ENCODE results near the gene SGMS1.
"Not testable (repeated sequence)": the region's sequence is repeated elsewhere in the genome, so short reads cannot be mapped to it uniquely, and the experiment has no call there.

Gene SGMS1

DNA sequence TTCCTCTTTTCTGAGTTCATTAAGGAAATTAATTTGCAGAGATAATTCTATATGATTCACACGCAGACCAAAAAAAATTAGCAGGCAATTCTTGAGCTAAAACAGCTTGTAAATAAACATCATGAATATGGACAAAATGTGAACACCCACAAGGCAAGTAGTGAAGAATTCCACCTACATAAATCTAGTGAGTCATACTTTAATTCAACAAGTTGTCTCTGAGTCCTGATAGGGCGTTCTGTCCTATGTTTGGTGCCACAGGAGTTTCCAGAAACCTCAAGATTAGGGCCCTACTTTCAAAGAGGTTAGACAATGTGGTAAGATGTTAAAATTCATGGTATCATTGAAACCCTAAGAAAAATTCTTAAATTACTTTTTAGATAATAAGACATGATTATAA, 122.3 kb downstream of the SGMS1 start:
- DNase-seq, result no peak

DNA sequence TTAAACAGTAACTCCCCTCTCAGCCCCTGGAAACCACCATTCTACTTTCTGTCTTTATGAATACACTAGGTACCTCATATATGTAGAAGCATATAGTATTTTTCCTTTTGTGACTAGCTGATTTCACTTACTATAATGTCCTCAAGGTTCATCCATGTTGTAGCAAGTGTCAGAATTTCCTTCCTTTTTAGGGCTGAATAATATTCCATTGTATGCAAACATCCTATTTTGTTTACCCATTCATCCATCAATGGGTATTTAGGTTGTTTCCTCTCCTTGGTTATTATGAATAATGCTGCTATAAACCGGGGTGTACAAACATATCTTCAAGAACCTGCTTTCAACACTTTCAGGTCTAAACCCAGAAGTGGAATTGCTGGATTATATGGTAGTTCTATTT, 125.3 kb downstream of the SGMS1 start:
- DNase-seq, result no peak

DNA sequence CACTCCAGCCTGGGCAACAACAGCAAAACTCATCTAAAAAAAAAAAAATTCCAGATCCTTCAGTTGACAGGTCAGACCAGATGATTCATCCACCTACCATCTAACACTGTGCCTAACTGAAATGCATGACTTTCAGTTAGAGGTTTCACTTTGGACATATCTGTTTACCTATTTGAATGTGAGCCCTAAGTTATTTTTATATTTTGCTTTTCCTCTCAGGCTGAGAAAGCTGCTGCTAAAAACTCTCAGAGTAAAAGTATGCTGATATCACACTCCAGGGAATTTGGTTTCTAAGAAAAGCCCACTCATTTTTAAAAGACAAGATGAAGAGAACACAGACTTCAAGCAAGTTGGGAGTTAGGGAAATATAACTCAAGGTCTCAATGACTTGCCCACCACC, 126.0 kb downstream of the SGMS1 start:
- DNase-seq, result no peak

DNA sequence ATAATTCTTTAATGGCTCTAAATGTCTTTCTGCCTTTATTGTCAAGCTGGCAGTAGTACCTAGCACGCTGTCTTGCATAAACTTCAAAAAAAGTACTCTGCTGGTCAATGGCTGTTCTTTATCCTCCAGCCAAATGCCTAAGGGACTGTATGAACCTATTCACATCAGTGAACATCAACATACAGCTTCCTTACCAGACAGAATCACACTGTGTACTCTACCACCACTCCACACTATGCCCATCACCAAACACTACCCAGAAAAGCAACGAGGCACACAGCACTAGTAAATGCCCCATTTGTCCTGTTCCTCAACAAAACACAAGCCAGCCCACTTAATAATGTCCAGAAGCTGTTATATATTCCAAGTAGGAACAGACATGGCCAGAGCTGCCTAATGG, 127.5 kb downstream of the SGMS1 start:
- no peak for DNase-seq

DNA sequence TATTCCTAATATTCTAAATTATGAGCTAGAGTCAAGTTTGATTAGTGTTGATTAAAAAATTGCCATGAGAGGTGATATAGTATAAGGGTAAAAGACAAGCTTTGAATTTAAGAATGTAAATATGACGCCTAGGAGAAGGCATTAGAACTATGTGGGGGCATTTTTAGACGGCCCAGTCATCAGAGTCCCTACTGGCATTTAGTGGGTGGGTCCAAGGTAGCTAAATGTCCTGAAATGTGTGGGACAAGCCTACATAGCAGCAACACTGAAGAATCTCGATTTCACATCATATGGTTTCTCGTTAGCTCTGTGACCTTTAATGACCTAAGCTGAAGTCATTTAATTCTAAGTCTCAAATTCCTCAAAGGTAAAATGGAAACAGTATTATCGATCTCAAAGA, 133.5 kb downstream of the SGMS1 start:
- DNase-seq, result no peak

DNA sequence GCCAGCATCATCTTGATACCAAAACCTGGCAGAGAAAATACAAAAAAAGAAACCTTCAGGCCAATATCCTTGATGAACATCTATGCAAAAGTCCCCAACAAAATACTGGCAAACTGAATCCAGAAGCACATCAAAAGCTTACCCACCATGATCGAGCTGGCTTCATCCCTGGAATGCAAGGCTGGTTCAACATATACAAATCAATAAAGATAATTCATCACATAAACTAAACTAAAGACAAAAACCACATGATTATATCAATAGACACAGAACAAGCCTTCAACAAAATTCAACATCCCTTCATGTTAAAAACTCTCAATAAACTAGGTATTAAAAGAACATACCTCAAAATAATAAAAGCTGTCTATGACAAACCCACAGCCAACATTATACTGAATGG, 139.2 kb downstream of the SGMS1 start:
- DNase-seq, result not testable (repeated sequence)

DNA sequence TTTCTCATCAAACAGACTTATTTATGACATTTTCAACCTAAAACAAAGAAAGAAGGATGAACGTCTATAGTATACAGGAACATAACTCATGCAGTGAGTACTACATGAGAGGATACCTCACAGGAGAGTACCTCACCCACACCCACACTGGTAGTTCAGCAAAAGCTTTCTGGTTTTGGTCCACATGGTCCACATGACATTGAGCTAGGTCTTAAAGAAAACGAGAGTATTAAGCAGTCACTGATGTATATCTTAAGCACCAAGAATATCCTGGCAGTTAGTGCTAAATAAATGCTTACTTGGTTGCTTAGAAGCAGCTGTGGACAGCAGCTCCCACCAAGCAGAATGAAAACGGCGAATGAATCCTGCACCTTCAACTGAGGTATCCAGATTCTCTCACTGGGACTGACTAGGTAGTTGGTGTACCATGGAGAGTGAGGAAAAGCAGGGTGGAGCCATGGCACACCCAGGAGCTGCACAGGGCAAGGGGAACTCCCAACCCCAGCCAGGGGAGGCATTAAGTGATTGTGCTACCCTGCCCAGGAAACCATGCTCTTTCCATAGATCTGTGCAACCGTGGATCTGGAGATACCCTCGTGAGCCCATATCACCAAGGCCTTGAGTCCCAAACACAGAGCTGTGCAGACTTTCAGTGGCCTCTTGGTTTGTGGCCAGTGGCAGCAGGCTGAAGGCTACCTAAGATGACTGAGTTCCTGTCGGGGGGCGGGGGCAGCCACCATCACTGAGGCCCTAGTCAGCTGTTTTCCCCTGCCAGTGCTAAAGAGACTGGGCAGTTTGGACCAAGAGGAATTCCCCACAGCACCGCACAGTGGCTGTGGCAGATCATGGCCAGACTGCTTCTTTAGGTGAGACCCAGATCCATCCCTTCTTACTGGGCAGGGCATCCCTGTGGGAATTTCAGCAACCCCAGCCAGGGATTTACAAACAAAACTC, 143.4 kb downstream of the SGMS1 start:
- DNase-seq, result no peak

DNA sequence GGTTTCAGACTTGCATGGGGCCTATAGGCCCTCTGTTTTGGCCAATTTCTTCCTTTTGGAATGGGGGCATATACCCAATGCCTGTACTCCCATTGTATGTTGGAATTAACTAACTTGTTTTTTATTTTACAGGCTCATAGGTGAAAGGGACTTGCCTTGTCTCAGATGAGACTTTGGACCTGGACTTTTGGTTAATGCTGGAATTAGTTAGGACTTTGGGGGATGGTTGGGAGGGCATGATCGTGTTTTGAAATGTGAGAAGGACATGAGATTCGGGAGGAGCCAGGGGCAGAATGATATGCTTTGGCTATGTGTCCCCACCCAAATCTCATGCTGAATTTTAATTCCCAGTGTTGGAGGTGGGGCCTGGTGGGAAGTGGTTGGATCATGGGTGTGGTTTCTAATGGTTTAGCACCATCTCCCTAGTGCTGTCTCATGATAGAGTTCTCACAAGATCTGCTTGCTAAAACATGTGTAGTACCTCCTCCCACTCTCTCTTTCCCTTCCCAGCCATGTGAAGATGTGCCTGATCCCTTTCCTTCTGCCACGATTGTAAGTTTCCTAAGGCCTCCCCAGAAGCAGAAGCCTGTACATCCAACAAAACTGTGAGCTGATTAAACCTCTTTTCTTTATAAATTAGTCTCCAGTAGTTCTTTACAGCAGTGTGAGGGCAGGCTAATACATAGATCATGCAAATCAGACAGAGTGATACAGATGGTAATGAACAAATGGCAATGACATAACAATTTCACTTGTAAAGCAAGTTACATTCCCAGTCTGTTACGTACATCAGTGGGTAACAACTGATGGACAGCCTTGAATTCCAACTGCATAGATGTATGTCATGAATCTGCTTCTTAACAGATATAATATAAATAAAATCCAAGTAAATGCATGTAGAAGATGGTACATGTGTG, 146.2 kb downstream of the SGMS1 start:
- DNase-seq, result no peak

DNA sequence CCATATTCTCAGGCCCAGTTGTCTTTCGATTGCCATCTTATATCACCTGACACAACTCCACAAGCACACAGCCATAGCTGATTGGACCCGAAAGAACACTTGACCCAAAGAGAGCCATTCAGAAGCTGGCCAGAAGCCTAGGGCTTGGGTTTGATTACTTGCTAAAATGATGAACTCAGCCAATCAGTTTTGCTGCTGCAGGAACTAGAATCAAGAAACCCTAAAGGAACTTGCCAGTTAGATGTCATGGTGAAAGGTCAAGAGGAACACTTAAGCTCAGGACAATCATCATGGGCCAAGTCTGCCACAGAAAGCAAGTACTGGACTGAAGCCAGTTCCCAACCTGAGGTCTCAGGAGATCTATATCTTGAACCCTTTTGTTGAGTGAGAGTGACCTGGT, 150.0 kb downstream of the SGMS1 start:
- DNase-seq, result no peak

DNA sequence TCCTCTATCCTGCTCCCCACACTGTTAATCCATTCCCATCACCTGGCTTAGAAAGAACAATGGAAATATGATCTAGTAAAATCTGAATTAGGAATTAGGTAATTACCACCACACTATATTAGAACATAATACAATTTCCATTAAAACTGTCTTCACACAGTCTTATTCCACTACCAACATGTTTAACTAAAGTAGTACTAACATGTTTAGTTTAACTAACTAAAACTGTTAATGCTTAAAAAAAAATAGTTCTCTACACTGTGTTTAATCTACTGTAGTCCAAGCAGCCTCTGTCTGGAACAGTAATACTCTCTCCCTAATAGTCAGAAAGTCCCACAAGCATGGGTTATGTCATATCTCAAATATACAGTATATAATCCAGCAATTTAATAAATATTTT, 150.8 kb downstream of the SGMS1 start:
- DNase-seq, result no peak

DNA sequence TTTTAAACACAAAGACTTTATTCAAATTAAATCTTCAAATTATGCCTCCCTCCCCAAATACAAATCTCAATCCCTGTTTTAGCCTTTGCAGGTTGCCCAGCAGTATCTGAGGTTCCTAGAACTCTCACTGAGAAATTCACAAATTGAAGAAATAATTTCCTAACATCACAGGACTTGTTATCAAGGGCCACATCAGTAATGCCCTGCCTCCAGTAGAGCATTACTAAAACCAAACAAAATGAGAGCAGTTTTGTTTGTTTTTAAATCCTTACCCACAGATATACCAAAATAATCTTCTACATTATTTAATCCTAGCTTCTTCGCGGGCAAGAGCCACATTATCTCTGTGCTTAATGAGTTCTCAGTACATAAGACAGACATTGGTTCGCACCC, 152.2 kb downstream of the SGMS1 start:
- no peak for DNase-seq

DNA sequence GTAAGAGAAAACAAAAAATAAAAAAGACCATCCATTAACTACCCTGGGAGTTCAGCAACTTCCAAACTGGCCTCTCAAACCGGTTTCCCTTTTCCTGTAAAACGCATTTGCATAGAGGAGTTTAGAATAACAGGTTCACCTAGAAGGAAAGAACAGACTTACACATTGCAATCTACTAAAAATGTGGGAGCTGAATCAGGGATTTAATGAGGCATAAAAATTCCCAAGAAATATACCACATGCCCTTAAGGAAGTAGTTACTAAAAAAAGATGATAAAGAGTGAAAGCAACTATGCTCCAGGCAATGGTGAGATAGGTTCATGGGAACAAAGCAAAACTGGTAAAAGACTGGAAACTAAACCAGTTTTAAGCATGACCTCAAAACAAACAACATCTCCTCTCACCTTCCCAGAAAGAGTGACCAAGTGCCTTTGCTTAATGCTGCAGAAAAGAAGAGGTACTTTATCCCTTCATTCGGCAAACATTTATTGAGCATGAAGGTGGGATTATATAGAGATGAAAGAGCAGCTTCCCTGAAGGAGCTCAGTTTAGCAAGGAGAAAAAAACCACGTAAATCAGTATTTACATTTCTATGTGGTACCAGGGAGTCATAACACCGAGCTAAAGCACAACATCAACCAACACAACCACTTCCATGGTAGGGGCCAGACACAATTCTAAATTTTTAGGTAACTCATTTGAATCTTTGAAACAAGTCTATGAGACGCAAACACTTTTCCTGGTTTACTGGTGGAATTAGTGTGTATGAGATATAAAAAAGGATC, 152.8 kb downstream of the SGMS1 start:
- DNase-seq, result no peak

DNA sequence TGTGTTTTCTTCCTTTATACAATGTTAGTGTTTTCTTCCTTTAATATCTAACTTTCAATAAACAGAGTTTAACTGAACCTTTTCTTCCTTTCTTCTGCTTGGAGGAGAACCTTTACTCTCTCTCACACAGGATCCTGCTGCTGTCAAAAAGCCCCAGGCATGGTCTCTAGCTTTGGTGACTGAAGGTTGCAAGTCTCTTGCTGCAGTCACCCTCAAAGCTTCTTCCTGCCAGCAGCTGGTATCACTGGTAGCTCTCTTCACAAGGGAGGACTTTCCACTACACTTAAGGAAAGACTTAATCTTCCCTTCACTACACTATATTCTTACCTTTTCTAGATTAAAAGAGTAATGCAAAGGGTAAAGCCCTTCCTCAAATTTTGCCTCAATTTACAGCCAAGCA, 153.4 kb downstream of the SGMS1 start:
- no peak for DNase-seq

DNA sequence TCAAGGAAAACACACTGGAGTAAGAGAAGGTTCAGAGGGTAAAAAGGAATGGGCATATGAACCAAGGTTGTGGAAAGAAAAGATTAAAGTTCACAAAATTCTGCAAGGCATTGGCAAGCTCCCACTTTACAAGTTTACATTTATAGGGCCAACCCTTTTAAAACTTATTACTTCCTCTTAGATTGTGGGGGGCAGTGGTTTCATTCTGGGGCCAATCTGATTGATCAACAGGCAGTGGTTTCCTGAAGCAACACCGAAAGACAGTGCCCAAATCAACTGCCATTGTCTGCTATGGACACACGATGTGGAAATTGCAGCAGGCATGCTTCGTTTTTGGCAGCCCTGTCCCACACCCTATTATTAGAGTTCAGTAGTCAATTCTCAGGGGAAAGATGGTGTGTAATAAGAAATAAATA, 154.0 kb downstream of the SGMS1 start:
- no peak for DNase-seq

DNA sequence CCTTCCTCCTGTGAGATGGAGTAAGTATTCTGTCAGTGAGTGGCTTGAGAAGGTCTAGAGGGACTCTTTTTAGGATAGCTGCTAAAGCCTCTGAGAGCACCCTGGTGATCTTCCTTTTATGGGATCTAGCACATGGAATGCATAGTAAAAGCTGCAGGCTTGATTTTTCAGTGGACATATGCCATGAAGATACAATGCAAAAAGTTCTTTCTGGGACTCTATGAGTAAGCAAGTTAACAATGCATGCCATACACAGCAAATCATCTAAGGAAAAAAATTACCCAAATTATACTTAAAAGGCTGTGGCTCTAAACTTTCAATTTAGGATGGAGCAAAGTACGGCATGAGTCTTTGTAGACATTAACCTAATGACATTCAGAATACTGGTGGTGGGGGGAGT, 154.5 kb downstream of the SGMS1 start:
- DNase-seq, result no peak

DNA sequence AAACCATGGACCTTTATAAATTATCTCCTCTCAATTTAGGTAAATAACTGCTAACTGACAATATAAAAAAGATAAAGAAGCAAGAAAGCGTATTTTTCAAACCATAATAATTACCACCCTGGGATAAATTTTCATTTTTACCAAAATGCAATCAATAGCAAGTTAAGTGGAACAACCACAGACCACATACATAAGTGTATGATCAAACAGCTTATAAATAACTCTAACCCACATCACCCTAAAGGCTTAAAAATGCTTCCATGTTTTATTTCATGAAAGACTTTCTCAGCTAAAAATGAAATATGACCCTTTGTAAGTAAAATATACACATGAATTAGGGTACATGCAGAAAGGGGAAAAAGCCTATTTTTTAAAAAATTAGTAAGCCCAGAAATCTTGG, 156.5 kb downstream of the SGMS1 start:
- no peak for DNase-seq

DNA sequence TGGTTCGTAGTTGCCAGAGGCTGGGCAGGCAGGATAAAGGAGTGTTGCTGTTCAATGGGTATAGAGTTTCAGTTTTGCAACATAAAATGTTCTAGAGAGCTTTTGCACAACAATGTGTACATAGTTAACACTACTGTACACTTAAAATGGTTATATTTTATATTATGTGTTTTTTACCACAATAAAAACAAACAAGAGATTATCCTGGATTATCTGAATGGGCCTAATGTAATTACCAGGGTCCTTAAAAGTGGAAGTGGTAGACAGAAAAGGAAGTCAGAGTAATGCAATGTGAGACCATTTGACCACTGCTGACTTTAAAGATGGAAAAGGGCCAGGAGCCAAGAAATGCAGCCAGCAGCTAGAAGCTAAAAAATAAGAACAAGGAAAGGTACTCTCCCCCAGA, 159.7 kb downstream of the SGMS1 start:
- no peak for DNase-seq

DNA sequence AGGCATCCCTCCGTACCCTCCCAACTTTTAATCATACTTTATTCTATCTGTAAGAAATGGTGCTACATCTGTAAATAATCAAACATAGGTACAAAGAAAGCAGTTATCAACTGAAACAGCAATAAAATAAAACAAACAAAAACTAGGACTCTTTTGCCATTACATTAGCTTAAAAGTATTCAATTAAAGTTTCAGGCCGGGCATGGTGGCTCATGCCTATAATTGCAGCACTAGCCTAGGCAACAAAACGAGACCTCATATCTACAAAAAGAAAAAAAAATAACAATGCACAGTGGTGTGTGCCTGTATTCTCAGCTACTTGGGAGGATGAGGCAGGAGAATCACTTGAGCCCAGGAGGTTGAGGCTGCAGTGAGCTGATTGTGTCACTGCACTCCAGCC, 161.9 kb downstream of the SGMS1 start:
- DNase-seq, result no peak

DNA sequence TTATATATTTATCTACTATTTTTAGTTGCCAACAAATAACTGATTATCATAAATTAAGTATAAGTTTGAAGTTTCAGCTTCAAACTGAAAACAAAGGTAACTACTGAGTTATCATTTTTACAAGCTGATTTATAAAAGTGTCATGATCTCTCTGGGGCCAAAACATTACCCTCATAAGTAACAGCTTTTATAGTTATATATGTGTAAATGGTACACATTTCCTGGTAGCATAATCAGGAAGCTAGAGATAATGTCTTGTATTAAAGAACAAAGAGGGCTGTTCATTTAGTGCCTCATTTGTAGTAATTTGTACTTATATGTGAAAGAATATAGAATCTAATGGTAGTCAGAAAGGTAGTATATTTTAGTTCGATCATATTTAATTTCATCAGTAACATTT, 162.6 kb downstream of the SGMS1 start:
- DNase-seq, result no peak

DNA sequence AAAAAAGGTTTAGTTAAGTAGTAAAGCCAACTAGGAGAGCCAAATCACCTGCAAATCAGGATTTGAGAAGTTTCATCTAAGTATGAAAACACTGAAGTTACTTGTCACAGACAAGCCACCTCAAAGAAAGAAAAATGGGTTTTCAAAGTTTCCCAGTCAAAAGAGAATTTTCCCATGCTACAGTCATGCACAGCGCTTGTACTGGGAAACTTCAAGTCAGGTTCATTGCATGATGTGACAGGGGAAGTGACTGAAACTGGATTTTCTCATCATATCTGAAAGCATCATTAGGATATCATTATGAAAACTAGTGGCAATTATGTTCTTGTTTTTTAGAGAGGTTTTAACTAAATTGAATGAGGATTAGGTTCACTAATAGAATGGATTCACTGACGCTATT, 167.0 kb downstream of the SGMS1 start:
- DNase-seq, result no peak

DNA sequence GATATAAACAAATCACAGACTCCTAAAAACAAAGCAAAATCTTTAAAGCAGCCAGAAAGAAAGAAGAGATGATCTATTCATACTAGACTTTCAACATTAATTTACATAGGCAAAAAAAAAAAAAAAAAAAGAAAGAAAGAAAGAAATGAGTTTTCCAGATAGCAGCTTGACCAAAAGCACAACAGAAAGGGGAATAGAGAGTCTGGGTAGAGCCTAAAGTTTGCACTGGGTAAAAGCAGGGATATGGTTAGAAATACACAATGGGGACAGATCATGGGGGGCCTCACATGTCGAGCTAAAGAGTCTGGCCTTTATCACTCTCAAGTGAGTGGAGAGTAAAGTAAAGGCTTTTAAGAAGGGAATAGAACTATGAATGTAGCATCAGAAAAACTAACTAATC, 169.8 kb downstream of the SGMS1 start:
- DNase-seq, result no peak

DNA sequence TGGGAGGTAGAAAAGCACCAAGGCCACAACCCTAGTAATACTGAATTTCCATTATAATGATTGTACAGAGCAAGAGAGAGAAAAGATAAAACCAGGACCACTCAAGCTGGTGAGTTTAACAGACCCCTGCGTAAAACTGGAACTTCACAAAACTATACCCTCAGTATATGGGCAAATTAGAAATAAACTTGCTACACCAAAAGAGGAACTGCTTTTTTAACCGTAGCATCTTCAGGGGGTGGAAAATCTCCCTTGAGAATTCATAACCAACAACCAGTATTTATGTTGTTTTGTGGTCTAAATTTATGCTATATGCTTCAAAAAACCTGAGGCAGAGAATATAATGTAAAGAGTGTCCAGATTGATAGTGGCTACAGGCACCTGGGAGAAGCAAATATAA, 171.2 kb downstream of the SGMS1 start:
- no peak for DNase-seq

DNA sequence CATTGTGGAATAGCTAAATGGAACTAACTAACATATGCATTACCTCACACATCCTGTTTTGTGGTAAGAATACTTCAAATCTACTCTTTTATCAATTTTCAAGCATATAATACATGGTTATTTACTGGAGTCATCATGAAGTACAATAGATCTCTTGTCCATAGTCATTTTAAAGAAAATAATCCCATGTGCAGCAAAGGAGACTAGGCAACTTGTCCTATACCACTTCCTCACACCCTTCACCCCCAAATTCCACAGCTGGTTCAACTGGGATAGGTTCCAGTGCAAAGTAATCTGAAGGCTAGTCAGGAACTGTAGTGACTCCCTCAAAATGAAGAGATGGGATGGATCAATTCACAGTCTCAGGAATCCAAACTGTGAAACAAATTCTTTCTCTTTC, 176.1 kb downstream of the SGMS1 start:
- DNase-seq, result no peak
